GM21515 (cell line): ENCODE measurements around the gene NFIC.

Experiments
- ATAC-seq: cut with Tn5 transposase; IDR thresholded peaks from one replicate; pipeline ENCODE4 v1.9.1; 2021; ENCODE audit not compliant: unreplicated experiment

The NFIC gene

DNA sequence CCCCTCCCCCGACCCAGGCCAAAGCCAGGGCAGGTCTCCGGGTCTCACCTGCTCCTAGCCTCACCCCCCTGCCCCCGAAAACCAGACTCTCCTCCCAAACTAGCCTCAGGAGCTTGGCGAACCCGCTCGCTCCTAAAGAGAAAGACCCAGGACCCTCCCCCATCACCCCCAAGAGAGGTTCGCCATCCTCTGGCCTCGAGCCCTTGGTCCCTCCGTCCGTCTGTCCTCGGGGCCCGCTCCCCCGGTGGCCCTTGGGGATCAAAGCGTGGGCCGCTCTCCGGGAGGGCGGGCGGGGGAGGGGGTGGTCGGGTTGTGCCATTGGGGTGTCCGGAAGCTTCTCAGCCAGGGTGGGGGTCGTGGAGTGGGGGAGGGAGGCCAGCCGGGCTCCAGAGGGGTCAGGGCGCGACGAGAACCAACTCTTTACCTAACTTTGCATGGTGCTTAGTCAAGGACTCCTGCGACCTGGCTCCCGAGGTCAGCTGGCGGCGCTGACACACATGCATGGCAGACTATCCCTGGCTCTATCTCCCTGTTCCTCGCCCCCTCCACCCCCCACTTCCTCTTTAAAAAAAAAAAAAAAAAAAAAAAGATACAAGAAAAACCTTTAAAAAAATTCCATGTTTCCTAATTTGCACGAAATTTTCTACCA is 98.3 kb downstream of the NFIC start:
- ATAC-seq = no peak

- no peak for ATAC-seq
Measured at GRCh38 chr19:3465552-3465951, 99.2 kb downstream of the NFIC start.

- no peak for ATAC-seq
Measured at GRCh38 chr19:3466635-3467034, 100.3 kb downstream of the NFIC start.

- no peak for ATAC-seq
Measured at GRCh38 chr19:3467437-3468198, 101.2 kb downstream of the NFIC start.

DNA sequence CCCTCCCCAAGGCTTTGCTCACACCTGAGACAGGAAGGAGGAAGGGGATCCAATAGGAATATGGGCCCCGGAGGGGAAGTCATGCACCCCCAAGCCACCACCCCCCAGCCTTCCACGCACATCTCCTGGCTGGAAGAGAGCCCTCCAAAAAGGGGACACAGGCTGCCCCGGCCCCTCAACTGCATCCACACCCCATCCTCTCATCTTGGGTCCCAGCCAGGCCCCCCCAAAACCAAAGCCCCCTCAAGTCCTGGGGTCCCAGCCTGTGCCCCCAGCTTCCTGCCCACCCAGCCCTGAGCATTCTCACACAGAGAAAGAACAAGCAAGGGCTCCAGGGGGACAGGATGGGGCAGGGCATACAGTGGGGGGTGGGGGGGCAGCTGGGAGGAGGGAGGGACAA is 101.8 kb downstream of the NFIC start:
- no peak for ATAC-seq

DNA sequence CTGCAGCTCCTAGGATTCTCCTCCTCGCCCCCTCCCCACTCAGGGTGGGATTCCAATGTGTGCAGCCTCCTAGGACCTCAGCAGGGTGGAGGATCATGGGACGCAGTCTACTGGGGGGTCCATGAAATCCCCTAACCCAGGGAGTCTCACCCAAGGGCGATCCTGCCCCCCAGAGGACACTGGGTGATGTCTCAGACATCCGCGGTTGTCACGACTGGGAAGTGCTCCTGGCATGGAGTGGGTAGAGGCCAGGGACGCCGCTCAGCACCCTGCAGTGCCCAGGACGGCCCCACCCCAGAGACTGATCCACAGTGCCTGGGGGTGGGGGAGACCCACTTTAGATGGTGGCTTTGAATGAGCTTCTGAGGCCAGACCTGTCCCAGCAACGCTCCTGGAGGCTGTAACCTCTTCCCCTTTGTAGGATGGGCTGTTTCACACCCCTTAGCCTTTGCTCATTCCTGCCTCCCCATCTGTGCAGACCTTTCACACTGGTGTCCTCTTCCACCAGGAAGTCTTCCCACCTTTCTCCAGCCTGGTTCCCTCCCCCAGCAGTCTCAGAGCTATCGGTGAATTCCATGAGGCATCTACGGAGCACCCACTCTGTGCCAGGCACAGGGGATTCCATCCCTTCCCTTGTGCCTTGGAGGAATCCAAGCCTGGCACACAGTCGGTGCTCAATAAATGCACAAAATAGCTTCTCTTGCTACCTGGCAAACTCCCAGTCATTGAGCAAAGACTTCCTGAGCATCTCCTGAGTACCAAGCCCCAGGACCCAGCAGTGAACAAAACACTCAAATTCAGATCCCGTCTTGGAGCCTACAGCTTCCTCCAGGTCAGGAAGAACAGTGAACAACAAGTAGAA is 103.5 kb downstream of the NFIC start:
- no peak for ATAC-seq

DNA sequence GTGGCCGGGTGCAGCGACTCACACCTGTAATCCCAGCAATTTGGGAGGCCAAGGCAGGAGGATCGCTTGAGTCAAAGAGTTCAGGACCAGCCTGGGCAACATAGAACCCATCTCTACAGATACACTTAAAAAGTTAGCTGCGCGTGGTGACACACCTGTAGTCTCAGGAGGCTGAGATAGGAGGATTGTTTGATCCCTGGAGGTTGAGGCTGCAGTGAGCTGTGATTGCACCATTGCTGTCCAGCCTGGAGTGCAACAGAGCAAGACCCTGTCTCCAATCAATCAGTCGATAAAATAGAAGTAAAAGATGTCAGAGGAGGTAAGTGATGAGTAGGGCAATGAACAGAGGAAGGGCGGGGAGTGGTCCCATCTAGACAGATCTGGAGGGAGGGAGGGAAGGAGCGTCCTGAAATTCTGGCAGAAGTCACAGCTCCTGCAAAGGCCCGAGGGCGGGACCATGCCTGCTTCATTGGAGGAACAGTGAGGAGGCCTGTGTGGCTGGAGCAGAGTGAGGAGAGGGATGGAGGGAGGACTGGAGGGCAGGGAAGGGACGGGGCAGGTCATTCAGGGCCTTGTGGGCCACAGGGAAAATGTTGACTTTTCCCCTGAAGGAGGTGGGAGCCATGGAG is 104.2 kb downstream of the NFIC start:
- no peak for ATAC-seq

GRCh38 chr19:3471954-3472655 is 105.7 kb downstream of the NFIC start:
- no peak for ATAC-seq

DNA sequence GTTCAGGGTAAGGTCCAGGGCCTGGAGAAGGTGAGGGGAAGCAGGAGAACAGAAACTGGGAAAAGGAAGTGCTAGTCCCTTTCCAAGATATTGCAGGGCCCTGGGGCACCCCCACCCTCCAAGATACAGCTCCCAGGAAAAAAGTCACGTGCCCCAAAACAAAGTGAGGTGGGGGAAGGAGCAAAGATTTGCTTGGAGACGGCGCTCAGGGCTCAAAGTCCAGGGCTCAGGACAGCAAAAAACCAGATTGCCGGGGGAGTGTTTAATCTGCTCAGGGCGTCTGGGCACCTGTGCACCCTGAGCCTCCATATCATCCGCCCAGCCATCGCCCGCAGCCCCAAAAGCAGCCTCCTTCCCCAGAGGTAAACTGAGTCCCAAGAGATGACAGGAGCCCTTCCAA is 107.6 kb downstream of the NFIC start:
- no peak for ATAC-seq

DNA sequence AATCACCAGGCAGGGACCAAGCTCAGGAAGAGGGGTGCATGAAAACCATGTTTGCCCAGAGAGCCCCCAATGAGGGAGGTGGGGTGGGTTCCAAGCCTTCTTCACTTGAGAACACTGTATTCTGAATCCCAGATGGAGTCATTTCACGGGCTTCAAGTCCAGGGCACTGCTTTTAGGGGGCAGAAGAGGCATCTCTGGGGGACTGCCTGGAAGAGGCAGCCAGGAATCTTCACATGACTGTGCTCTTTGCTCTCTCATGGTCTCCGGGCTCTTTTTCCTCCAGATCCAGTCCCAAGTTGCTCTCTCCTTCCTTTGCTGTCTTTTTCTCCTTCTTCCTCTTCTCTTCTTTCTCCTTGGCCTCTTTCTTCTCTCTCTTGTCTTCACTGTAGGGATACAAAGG is 108.2 kb downstream of the NFIC start:
- no peak for ATAC-seq

DNA sequence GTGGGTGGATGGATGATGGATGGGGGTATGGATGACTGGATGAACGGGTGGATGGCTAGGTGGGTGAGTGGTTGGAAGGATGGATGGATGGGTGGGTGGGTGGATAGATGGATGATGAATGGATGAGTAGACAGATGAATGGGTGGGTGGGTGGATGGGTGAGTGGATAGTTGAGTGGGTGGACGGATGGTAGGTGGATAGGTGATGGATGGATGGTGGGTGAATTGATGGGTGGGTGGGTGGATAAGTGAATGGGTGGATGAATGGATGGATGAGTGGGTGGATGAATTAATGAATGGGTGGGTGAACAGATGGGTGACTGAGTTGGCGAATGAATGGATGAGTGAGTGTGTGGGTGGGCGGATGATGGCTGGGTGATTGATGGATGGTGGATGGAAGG is 109.1 kb downstream of the NFIC start:
- no peak for ATAC-seq

- ATAC-seq = no peak
Measured at GRCh38 chr19:3476830-3477229, 110.4 kb downstream of the NFIC start.

- ATAC-seq = no peak
Measured at GRCh38 chr19:3477506-3477905, 111.1 kb downstream of the NFIC start.

GRCh38 chr19:3477951-3478350 is 111.6 kb downstream of the NFIC start:
- ATAC-seq = no peak

- no peak for ATAC-seq
Measured at GRCh38 chr19:3478409-3479176, 112.2 kb downstream of the NFIC start.

- ATAC-seq = no peak
Measured at GRCh38 chr19:3479177-3479833, 112.9 kb downstream of the NFIC start.

- ATAC-seq = no peak
Measured at GRCh38 chr19:3479834-3480215, 113.4 kb downstream of the NFIC start.

GRCh38 chr19:3480383-3481091 is 114.2 kb downstream of the NFIC start, which contains the start of gene SMIM24:
Gene SMIM24, minus strand, starts transcription at chr19:3480525. Its CDS starts 62 bp downstream, at chr19:3480463.
- no peak for ATAC-seq
